Stimulated activated CD4-positive, alpha-beta T cell treated with anti-CD3 and anti-CD28 coated beads, Interleukin-1b, Interleukin-23, amount 100 ng/mL, for 24 hours (primary cell): Measurements from ENCODE around the gene MARCHF2.
"Not testable (repeated sequence)": the region's sequence is repeated elsewhere in the genome, so short reads cannot be mapped to it uniquely, and the experiment has no call there.

Source experiments
- DNase-seq, 4 experiments: peaks; one replicate each; pipeline ENCODE4 v3.0.0-alpha.2; 2020; ENCODE audit warnings: low read depth in 4 of 4, low spot score in 1 of 4

MARCHF2 gene, protein sequence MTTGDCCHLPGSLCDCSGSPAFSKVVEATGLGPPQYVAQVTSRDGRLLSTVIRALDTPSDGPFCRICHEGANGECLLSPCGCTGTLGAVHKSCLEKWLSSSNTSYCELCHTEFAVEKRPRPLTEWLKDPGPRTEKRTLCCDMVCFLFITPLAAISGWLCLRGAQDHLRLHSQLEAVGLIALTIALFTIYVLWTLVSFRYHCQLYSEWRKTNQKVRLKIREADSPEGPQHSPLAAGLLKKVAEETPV

DNA sequence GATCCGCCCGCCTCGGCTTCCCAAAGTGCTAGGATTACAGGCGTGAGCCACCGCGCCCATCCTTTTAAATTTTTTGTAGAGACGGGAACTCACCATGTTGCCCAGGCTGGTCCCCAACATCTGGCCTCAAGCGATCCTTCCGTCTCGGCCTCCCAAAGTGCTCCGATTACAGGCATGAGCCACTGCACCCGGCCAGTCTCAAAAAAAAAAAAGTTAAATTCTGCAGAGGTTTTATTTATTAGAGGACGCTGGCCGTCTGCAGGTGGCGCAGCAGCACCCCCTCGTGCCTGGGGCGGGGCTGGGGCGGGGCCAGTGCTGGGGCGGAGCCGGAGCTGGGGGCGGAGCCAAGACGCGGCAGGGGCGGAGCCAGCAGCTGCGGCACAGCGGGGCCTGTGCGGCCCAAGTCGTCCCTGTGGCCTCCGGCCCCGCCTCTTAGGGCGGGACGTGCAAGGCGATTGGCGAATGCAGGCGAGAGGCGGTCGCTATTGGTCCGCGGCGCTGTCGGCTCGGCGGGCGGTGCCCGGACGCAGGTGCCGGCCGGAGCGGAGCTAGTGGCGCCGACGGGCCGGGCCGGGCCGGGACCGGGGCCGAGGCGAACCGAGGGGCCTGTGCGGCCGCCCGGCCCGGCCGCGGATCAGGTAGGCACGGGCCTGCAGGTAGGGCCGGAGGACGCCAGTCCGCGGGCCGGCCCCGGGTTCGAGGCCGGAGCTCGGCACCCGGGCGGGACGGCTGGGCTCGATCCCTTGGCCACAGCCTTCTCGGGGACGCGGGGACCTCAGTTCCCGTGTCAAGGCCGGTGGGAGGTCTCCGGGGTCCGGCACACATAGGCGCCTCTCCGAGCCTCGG is at the start of gene MARCHF2:
MARCHF2 (plus strand) TSS at position 523 of the 846 bp plus-strand sequence. CDS start 8,536 bp downstream, outside the sequence.
- DNase-seq: peak; percentile 68 to 93 (median 90)

DNA sequence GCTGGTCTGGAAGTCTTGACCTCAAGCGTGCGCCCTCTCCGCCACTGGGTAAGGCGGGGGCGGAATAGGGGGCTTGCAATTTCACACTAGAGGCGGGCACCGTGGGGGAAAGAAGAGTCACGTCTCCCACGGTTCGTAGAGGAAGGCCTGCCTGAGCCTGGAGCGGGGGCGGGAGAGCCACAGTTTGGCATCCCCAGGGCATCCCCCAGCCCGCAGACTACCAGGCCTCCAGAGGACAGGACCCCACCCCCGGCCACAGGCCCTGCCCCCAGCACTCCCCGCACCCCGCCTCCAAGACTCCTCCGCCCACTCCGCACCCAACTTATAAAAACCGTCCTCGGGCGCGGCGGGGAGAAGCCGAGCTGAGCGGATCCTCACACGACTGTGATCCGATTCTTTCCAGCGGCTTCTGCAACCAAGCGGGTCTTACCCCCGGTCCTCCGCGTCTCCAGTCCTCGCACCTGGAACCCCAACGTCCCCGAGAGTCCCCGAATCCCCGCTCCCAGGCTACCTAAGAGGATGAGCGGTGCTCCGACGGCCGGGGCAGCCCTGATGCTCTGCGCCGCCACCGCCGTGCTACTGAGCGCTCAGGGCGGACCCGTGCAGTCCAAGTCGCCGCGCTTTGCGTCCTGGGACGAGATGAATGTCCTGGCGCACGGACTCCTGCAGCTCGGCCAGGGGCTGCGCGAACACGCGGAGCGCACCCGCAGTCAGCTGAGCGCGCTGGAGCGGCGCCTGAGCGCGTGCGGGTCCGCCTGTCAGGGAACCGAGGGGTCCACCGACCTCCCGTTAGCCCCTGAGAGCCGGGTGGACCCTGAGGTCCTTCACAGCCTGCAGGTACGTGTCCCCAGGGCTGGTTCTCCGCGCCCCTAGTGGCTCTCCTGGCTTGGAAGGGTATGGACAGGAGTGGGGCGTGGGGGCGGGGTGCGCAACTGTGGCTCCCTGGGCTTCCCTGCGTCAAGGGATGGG is 49.0 kb upstream of the MARCHF2 start, which contains the start of gene ANGPTL4:
ANGPTL4 (plus strand) TSS at position 353 of the 969 bp plus-strand sequence; CDS start at position 520, 167 bp downstream.
- peak in 3 of 4 experiments; percentile 32 to 69 (median 35) for DNase-seq

DNA sequence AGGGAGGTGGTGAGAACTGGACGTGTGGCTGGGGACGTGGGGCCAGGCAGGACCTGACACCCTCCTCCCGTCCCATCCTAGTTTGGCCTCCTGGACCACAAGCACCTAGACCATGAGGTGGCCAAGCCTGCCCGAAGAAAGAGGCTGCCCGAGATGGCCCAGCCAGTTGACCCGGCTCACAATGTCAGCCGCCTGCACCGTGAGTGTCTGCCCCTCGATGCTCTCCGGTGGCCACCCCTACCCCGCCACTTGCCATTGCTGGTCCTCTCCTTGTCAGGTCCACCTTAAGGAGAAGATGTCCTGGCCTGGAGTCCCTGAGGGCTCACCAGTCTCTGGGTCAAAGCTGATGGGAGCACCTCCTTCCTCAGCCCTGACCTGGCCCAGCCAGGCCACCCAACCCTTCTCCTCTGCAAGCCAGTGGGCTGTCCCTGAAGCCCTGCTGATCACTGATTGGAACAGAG is 47.0 kb upstream of the MARCHF2 start:
- no peak for DNase-seq

DNA sequence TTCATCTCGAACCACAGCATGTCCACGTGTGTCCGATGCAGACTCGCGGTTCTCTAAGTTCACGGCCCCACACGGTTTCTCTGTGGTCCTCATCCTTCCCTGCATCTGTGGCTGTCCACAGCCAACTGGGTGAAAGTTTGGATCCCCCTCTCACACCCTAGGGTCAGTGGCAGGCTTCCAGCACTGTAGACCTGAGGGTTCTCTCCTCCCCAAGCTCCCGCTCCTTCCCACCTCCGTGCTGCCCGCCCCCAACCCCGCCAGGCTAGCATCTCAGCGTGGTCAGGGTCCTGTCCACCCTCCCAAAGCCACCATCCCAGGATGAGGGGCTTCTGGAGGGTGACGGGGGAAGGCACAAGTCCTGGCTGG is 46.2 kb upstream of the MARCHF2 start:
- no peak for DNase-seq

DNA sequence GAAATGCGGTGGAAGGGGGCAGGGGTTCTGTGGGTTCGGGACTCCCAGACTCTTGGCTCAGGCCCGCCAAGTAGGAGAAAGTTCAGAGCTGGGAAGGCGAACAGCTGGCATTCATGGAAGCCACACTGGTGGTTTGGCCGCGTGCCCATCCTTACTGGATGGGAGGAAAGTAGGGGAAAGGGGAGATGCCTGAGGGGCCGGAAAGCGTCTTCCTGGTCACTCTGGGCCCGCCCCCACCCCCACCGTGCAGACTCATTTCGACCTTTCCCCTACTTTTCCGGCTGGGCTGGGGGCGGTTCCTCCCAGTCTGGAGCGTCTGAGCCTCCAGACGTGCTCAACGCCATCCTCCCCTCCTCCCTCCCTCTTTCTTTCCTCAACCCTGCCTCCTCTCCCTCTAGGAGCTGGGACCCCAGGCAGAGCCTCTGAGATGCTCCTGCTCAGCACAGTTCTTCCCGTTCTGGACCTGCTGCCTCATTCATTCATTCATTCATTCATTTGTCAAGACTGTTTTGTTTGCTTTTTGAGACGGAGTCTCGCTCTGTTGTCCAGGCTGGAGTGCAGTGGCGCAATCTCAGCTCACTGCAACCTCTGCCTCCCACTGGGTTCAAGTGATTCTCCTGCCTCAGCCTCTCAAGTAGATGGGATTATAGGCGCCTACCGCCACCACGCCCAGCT is 45.6 kb upstream of the MARCHF2 start:
- no peak for DNase-seq

DNA sequence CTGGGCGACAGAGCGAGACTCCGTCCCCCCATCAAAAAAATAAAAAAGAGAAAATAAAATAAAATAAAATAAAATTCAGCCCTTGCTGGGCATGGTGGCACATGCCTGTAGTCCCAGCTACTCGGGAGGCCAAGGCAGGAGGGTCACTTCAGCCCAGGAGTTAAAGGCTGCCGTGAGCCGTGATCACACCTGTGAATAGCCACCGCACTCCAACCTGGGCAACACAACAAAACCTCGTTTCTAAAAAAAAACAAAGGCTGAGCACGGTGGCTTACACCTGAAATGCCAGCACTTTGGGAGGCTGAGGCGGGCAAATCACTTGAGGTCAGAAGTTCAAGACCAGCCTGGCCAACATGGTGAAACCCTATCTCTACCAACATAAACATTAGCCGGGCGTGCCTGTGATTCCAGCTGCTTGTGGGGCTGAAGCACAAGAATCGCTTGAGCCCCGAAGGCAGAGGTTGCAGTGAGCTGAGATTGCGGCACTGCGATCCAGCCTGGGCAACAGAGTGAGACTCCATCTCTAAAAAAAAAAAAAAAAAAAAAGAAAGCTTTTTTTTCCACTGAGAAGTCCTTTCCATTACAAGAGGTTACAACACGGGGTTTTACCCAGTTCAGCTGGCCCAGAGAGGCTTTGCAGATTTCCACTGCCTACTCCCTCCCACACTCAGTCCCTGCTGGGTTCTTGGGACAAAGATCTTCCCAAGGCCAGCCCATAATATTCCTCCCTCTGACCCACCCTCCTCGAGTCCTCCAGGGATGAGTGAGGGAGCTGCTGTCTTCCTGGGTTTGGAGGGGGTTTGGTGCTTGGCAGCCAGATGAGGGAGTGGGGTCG is 42.7 kb upstream of the MARCHF2 start:
- no peak for DNase-seq

DNA sequence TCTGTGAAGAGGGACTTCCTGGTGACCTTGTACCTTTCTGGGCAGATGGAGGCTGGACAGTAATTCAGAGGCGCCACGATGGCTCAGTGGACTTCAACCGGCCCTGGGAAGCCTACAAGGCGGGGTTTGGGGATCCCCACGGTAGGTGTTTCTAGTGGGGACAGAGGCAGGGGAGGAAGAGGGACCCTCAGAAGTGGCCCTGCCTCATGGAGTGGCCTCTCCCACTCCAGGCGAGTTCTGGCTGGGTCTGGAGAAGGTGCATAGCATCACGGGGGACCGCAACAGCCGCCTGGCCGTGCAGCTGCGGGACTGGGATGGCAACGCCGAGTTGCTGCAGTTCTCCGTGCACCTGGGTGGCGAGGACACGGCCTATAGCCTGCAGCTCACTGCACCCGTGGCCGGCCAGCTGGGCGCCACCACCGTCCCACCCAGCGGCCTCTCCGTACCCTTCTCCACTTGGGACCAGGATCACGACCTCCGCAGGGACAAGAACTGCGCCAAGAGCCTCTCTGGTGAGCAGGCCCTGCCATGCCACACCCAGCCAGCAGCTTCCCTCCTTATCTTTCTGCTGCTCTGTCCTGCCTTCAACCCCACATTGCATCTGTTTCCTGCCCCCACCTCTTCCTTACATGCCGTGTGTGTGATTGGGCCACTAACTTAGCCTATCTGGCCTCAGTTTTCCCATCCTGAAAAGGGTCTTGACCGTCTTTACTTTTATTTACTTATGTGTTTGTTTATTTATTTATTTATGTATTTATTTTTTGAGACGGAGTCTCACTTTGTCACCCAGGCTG is 41.9 kb upstream of the MARCHF2 start:
- DNase-seq: no peak

DNA sequence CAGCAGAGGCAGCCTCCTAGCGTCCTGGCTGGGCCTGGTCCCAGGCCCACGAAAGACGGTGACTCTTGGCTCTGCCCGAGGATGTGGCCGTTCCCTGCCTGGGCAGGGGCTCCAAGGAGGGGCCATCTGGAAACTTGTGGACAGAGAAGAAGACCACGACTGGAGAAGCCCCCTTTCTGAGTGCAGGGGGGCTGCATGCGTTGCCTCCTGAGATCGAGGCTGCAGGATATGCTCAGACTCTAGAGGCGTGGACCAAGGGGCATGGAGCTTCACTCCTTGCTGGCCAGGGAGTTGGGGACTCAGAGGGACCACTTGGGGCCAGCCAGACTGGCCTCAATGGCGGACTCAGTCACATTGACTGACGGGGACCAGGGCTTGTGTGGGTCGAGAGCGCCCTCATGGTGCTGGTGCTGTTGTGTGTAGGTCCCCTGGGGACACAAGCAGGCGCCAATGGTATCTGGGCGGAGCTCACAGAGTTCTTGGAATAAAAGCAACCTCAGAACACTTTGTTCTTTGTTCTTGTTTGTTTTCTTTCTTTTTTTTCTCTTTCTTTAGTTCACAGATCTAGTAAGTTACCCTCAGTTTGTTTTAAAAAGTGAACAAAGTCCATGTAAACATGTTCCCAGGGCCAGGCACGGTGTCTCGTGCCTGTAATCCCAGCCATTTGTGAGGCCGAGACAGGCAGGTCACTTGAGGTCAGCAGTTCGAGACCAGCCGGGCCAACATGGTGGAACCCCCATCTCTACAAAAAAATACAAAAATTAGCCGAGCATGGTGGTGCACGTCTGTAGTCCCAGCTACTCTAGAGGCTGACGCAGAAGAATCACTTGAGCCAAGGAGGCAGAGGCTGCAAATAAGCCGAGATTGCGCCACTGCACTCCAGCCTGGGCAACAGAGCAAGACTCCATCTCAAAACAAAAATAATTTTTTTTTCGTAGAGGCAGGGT is 39.0 kb upstream of the MARCHF2 start:
- no peak for DNase-seq

DNA sequence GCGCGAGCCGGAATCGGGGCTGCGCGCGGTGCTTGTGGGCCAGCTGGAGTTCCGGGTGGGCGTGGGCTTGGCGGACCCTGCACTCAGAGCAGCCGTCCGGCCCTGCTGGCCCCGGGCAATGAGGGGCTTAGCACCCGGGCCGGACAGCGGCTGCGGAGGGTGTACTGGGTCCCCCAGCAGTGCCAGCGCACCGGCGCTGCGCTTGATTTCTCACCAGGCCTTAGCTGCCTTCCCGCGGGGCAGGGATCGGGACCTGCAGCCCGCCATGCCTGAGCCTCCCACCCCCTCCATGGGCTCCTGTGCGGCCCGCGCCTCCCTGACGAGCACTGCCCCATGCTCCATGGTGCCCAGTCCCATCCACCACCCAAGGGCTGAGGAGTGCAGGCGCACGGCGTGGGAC is 37.3 kb upstream of the MARCHF2 start:
- DNase-seq: not testable (repeated sequence)

DNA sequence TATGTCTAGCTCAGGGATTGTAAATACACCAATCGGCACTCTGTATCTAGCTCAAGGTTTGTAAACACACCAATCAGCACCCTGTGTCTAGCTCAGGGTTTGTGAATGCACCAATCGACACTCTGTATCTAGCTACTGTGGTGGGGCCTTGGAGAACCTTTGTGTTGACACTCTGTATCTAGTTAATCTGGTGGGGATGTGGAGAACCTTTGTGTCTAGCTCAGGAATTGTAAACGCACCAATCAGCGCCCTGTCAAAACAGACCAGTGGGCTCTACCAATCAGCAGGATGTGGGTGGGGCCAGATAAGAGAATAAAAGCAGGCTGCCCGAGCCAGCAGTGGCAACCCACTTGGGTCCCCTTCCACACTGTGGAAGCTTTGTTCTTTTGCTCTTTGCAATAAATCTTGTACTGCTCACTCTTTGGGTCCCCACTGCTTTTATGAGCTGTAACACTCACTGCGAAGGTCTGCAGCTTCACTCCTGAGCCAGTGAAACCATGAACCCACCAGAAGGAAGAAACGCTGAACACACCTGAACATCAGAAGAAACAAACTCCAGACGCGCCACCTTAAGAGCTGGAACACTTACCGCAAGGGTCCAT is 36.6 kb upstream of the MARCHF2 start:
- DNase-seq: not testable (repeated sequence)

DNA sequence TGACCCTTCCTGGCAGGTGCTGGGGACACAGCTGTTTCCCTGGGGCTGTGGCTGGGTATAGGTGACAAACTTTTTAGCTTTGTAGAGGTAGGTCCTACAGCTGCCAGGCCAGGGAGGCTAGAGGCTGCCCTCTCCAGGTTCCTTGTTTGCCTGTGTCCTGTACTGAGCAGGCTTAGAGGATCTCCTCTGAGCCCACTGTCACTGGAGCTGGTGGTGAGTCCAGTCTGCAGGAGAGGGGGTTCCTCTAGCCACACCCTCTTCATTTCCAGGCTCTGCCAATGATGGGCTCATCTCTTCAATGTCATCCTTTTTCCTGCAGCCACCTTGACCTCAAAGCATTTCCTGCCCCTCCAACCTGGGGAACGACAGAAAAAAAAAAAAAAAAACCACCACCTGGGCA is 35.5 kb upstream of the MARCHF2 start:
- DNase-seq: no peak

DNA sequence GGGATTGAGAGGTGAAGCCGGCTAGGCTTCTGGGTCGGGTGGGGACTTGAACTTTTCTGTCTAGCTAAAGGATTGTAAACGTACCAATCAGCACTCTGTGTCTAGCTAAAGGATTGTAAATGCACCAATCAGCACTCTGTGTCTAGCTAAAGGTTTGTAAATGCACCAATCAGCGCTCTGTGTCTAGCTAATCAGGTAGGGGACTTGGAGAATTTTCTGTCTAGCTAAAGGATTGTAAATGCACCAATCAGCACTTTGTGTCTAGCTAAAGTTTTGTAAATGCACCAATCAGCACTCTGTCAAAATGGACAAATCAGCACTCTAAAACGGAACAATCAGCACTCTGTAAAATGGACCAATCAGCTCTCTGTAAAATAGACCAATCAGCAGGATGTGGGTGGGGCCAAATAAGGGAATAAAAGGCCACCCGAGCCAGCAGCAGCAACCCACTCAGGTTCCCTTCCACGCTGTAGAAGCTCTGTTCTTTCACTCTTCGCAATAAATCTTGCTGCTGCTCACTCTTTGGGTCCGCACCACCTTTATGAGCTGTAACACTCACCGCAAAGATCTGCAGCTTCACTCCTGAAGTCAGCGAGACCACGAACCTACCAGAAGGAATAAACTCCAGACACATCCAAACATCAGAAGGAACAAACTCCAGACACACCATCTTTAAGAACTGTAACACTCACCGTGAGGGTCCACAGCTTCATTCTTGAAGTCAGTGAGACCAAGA is 33.8 kb upstream of the MARCHF2 start:
- DNase-seq: not testable (repeated sequence)

DNA sequence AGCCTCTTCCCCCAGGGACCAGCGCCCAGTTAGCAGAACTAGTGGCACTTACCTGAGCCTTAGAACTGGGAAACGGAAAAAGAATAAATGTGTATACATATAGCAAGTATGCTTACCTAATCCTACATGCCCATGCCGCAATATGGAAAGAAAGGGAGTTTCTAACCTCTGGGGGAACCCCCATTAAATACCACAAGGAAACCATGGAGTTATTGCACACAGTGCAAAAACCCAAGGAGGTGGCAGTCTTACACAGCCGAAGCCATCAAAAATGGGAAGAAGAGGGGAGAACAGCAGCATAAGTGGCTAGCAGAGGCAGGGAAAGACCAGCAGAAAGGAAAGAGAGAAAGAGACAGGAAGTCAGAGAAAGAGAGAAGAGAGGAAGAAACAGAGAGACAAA is 28.5 kb upstream of the MARCHF2 start:
- not testable (repeated sequence) for DNase-seq

DNA sequence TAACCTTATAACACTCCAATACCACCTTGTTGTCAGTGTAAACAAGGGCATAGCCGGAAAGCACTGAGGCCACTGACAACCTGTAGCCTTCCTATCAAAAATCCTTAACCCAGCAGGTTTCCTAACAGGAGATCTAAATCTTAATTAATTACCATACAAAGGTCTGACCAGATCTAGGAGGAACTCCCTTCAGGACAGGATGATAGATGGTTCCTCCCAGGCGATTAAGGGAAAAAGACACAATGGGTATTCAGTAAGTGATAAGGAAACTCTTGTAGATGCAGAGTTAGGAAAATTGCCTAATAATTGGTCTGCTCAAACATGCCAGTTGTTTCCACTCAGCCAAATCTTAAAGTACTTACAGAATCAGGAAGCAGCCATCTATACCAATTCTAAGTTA is 28.0 kb upstream of the MARCHF2 start:
- DNase-seq: not testable (repeated sequence)

DNA sequence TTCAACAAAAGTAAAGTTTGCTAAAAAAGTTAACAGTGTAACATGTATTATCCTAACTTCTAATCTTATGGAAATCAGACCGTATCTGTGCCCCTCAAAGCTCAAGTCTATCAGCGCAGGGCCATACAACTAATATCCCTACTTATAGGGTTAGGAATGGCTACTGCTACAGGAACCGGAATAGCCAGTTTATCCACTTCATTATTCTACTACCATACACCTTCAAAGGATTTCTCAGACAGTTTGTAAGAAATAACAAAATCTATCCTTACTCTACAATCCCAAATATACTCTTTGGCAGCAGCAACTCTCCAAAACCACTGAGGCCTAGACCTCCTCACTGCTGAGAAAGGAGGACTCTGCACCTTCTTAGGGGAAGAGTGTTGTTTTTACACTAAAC is 27.5 kb upstream of the MARCHF2 start:
- not testable (repeated sequence) for DNase-seq

DNA sequence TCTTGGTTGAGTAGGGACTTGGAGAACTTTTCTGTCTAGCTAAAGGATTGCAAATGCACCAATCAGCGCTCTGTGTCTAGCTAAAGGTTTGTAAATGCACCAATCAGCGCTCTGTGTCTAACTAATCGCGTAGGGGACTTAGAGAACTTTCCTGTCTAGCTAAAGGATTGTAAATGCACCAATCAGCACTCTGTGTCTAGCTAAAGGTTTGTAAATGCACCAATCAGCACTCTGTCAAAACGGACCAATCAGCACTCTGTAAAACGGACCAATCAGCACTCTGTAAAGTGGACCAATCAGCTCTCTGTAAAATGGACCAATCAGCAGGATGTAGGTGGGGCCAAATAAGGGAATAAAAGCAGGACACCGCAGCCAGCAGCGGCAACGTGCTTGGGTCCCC is 26.7 kb upstream of the MARCHF2 start:
- not testable (repeated sequence) for DNase-seq

DNA sequence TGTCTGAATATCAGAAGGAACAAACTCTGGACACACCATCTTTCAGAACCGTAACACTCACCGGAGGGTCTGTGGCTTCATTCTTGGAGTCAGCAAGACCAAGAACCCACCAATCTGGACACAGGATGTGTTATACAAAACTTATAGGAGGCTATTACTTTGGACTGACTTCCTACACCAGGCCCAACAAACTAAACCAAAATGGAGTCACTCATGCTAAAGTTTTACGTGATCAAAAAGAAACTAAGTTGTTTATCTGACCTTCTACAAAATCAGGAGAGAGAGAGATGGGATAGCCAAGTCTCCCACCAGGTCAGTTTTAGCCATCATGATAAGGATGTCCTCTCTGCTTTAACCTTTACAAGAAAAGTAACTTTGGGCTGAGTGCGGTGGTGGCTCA is 26.1 kb upstream of the MARCHF2 start:
- DNase-seq: no peak
